22Rv1 (cell line): Measurements from ENCODE around the gene FKBP8.

Source experiments
- H3K27ac ChIP-seq: fragments of 450-650 bp; 2 replicates; pipeline ENCODE4 v1.5.1; 2017
- ZFX ChIP-seq: fragments of 450-650 bp; IDR thresholded peaks from 2 replicates; pipeline ENCODE4 v1.6.1; 2017; ENCODE audit warnings: antibody characterized with exemption, borderline replicate concordance
- TF ChIP-seq, protein P1 (sequence below): fragments of 450-650 bp; IDR thresholded peaks from 2 replicates; pipeline ENCODE4 v1.5.1; 2017; ENCODE audit warnings: mild to moderate bottlenecking

Gene FKBP8

DNA sequence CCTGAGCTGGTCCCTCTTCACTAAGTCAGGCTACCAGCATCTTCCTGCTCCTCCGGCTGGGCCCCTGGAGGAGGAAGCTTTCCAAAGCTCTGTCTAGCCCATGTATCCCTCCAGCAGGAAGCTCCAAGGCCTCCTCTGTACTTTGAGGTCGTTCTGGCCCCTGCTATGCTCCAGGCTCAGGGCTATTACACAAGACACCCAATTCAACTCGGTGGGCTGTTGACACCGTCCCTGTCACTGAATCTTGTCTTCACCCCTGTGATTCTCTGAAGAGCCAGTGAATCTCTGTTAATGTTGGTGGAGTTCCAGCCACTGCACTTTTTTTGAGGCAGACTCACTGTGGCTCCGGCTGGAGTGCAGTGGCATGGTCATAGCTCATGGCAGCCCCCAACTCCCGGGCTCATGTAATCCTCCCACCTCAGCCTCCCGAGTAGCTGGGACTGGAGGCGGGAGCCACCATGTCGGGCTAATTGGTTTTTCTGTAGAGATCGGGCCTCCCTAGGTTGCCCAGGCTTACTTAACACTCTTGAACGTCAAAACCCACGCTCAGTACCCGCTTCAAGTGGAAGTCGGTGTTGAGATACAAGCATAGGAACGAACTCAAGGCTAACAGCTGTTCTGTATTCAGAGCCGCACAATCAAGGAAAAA is 44.7 kb upstream of the FKBP8 start:
- no peak for TF ChIP-seq ZFX
- TF ChIP-seq, protein P1, sequence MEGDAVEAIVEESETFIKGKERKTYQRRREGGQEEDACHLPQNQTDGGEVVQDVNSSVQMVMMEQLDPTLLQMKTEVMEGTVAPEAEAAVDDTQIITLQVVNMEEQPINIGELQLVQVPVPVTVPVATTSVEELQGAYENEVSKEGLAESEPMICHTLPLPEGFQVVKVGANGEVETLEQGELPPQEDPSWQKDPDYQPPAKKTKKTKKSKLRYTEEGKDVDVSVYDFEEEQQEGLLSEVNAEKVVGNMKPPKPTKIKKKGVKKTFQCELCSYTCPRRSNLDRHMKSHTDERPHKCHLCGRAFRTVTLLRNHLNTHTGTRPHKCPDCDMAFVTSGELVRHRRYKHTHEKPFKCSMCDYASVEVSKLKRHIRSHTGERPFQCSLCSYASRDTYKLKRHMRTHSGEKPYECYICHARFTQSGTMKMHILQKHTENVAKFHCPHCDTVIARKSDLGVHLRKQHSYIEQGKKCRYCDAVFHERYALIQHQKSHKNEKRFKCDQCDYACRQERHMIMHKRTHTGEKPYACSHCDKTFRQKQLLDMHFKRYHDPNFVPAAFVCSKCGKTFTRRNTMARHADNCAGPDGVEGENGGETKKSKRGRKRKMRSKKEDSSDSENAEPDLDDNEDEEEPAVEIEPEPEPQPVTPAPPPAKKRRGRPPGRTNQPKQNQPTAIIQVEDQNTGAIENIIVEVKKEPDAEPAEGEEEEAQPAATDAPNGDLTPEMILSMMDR = no peak
- peak overlapping the region; percentile 91 for H3K27ac ChIP-seq

DNA sequence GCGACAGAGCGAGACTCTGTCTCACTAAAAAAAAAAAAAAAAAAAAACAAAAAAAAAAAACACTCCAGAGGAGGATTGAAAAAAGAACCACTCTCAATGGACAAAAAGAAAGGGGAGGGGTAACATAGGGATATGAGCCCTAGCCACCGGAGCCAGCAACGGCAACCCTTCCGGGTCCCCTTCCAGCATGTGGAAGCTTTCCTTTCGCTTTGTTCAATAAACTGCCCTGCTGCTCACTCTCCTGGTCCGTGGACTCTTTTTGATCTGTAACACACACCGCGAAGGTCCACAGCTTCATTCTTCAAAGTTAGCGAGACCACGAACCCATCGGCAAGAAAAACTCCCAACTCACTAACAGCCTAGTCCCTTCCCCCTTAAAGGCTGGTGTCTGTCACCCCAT is 44.2 kb upstream of the FKBP8 start:
- TF ChIP-seq, protein P1 = no peak
- TF ChIP-seq ZFX = no peak
- no peak overlapping the region for H3K27ac ChIP-seq

DNA sequence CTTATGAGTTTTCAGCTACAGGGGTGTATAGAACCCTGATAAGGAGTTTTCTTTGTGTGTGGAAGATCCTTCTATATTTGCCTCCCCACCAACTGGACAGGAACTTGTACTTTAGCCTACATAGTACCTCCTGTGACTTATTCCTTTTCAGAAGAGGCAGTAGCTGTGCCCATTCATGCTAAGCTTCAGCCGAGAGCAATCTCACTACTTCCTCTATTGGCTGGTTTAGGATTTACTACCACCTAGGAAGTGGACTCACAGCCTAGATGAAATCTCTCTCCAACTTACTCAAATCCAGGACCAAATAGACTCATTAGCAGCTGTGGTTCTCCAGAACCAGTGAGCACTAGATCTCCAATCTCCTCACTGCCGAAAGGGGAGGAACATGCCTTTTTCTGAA is 42.9 kb upstream of the FKBP8 start:
- no peak overlapping the region for H3K27ac ChIP-seq
- TF ChIP-seq ZFX = no peak
- TF ChIP-seq, protein P1 = no peak

DNA sequence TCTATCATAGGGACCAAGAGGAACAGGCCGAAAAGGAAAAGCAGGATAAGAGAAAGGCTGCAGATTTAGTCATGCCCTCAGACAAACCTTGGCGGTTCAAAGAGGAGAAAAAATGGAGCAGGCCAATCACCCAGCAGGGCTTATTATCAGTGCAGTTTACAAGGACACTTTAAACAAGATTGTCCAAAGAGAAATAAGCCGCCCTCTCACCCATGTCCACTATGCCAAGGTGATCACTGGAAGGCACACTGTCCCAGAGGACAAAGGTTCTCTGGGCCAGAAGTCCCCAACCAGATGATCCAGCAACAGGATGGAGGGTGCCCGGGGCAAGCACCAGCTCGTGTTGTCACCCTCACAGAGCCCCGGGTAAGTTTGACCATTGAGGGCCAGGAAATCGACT is 36.9 kb upstream of the FKBP8 start:
- TF ChIP-seq ZFX = no peak
- TF ChIP-seq, protein P1 = no peak

DNA sequence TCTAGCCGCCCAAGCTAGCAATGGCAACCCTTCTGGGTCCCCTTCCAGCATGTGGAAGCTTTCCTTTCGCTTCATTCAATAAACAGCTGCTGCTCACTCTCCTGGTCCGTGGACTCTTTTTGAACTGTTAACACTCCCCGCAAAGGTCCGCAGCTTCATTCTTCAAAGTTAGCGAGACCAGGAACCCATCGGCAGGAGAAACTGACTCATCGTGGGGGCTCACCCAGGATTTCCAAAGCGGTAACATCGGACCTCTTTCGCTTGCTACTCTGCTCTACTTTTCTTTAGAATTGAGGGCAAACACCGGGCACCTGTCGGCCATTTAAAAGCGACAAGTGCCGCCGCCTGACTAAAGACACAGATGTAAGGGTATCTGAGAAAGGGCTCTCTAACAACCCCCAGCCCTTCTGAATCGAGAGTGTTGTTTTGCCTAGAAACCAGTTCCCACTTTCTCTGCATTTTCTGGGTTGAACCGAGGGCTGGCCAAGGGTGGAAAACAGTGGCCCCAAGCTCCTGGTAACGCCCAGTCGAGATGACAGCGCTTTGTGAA is 34.1 kb upstream of the FKBP8 start:
- TF ChIP-seq, protein P1 = no peak
- no peak for TF ChIP-seq ZFX
- no peak overlapping the region for H3K27ac ChIP-seq

More for the DNA sequence above, 36.9 kb upstream of the FKBP8 start:
- no peak overlapping the region for H3K27ac ChIP-seq

DNA sequence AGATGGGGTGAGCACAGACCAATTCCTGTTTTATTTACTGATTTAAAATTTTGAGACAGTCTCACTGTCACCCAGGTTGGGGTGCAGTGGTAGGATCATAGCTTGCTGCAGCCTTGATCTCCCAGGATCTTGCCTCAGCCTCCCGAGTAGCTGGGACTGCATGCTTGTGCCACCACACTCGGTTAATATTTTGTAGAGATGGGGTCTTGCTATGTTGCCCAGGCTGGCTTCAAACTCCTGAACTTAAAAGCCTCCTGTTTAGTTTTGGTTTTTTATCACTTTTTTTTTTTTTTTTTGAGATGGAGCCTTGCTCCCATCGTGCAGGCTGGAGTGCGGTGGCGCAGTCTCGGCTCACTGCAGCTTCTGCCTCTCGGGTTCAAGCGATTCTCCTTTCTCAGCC is 33.0 kb upstream of the FKBP8 start:
- TF ChIP-seq, protein P1 = no peak
- no peak for TF ChIP-seq ZFX
- H3K27ac ChIP-seq = no peak overlapping the region

DNA sequence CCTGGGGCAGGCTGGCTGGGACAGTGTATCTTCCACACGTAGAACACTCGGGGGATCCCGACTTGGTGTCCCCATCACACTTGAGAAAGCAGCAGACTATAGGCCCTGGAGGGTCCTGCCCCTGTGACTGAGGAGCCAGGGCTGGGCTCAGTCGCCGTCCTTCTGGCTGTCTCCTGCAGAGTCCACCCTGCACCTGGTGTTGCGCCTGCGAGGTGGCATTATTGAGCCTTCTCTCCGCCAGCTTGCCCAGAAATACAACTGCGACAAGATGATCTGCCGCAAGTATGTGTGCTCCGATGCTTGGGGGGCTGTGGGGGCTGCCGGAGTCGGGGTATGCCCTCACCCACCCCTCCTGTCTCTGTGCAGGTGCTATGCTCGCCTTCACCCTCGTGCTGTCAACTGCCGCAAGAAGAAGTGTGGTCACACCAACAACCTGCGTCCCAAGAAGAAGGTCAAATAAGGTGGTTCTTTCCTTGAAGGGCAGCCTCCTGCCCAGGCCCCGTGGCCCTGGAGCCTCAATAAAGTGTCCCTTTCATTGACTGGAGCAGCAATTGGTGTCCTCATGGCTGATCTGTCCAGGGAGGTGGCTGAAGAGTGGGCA is 31.4 kb upstream of the FKBP8 start:
- no peak overlapping the region for H3K27ac ChIP-seq
- no peak for TF ChIP-seq ZFX
- TF ChIP-seq, protein P1 = no peak
